ENCODE measurements around the gene SLC30A5.
"Not testable (repeated sequence)": the region's sequence is repeated elsewhere in the genome, so short reads cannot be mapped to it uniquely, and the experiment has no call there.

The SLC30A5 gene

DNA sequence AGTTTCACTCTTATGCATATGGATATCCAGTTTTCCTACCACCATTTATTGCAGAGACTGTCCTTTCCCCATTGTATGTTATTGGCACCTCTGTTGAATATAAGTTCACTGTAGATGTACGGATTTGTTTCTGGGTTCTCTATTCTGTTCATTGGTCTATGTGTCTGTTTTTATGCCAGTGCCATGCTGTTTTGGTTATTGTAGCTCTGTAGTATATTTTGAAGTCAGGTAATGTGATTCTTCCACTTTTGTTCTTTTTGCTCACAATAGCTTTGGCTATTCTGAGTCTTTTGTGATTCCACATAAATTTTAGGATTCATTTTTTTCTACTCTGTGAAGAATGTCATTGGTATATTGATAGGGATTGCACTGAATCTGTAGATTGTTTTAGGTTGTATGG is 47.0 kb downstream of the SLC30A5 start:
- Histone ChIP-seq H3K4me3 (ENCODE audit: low read length) (no peak overlapping the region), H3K9ac (ENCODE audit: low read depth, low read length) (no peak overlapping the region), H3K4me1 (ENCODE audit: control insufficient read depth, insufficient read depth, low read length) (no peaks in the 10 kb centered on the region), H3K9me3 (replicated peaks; ENCODE audit: low read length) (peaks cover 3% of the 10 kb centered on the region), H3K36me3 (ENCODE audit: insufficient read depth, low read length) (no peaks in the 10 kb centered on the region), H3K27me3 (ENCODE audit: control insufficient read depth, insufficient read depth, low read length) (no peaks in the 10 kb centered on the region), H3K4me2 (ENCODE audit: low read length) (no peak overlapping the region)

DNA sequence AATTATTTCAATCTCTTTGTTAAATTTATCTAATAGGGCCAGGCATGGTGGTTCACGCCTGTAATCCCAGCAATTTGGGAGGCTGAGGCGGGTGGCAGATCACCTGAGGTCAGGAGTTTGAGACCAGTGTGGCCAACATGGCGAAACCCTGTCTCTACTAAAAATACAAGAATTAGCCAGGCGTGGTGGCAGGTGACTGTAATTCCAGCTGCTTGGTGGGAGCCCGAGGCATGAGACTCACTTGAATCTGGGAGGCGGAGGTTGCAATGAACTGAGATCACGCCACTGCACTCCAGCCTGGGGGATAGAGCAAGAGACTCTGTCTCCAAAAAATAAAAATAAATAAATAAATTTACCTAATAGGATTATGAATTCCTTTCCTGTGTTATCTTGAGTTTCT is 54.8 kb downstream of the SLC30A5 start:
- not testable (repeated sequence) for H3K9ac ChIP-seq (ENCODE audit: low read depth, low read length); H3K4me2 ChIP-seq (ENCODE audit: low read length); H3K27me3 ChIP-seq (ENCODE audit: control insufficient read depth, insufficient read depth, low read length); H3K4me1 ChIP-seq (ENCODE audit: control insufficient read depth, insufficient read depth, low read length); H3K36me3 ChIP-seq (ENCODE audit: insufficient read depth, low read length); H3K4me3 ChIP-seq (ENCODE audit: low read length); H3K9me3 ChIP-seq (replicated peaks; ENCODE audit: low read length)

DNA sequence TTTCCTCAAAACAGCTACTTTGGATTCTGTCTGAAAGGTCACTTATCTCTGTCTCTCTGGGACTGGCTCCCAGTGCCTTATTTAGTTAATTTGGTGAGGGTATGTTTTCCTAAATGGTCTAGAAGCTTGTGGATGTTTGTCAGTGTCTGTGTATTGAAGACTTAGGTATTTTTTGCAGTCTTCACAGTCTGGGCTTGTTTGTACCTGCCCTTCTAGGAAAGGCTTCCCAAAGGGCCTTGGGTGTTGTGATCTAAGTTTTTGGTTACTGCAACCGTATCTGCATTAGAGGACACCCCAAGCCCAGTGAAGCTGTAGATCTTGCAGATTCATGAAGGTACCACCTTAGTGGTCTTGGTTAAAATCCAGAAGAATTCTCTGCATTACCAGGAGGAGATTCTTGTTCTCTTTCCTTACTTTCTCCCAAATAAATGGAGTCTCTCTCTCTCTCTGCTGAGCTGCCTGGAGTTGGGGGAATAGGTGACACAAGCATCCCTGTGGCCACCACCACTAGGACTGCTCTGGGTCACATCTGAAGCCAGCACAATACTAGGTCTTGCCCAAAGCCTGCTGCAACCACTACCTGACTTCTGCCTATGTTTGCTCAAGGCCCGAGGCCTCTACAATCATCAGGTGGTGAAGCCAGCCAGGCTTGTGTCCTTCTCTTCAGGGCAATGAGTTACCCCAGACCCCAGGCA is 55.3 kb downstream of the SLC30A5 start:
- no peaks in the 10 kb centered on the region for H3K36me3 ChIP-seq (ENCODE audit: insufficient read depth, low read length)
- no peak overlapping the region for H3K4me3 ChIP-seq (ENCODE audit: low read length)
- H3K9ac ChIP-seq (ENCODE audit: low read depth, low read length): no peak overlapping the region
- H3K9me3 ChIP-seq (replicated peaks; ENCODE audit: low read length): no peaks in the 10 kb centered on the region
- H3K4me2 ChIP-seq (ENCODE audit: low read length): no peak overlapping the region
- H3K27me3 ChIP-seq (ENCODE audit: control insufficient read depth, insufficient read depth, low read length): no peaks in the 10 kb centered on the region
- H3K4me1 ChIP-seq (ENCODE audit: control insufficient read depth, insufficient read depth, low read length): no peaks in the 10 kb centered on the region

DNA sequence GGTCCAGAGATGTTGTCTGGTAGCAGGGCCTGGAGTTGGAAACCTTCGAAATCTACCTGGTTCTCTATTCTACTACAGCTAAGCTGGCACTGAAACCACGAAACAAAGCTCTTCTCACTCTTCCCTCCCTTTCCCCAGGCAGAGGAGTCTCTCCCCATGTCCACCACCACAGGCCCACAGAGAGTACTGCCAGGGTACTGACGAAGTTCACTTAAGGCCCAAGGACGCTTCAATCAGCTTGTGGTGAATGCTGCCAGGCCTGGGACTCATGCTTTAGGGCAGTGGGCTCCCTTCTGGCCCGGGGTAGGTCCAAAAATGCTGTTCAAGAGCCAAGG is 55.8 kb downstream of the SLC30A5 start:
- Histone ChIP-seq H3K4me1 (ENCODE audit: control insufficient read depth, insufficient read depth, low read length) (no peaks in the 10 kb centered on the region), H3K36me3 (ENCODE audit: insufficient read depth, low read length) (no peaks in the 10 kb centered on the region), H3K27me3 (ENCODE audit: control insufficient read depth, insufficient read depth, low read length) (no peaks in the 10 kb centered on the region), H3K4me2 (ENCODE audit: low read length) (no peak overlapping the region), H3K9ac (ENCODE audit: low read depth, low read length) (no peak overlapping the region), H3K4me3 (ENCODE audit: low read length) (no peak overlapping the region), H3K9me3 (replicated peaks; ENCODE audit: low read length) (no peaks in the 10 kb centered on the region)

DNA sequence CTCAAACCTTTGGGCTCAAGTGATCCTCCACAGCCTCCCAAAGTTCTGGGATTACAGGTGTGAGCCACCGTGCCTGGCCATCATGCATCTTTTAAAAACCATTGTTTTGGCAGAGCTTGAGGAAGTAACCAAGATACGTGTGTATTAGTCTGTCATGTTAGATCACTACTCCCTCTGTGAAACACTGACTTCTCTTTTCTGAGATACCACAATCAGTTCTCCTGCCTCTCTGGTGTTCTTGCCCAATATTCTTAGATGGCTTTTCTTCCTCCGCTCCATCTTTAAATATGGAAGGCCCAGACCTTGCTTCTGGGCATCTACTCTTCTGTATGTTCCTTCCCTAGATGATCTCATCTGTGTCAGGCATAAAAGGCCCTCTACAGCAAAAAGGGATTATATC is 58.9 kb downstream of the SLC30A5 start:
- no peaks in the 10 kb centered on the region for H3K36me3 ChIP-seq (ENCODE audit: insufficient read depth, low read length)
- no peak overlapping the region for H3K4me2 ChIP-seq (ENCODE audit: low read length)
- H3K9me3 ChIP-seq (replicated peaks; ENCODE audit: low read length): no peaks in the 10 kb centered on the region
- no peak overlapping the region for H3K4me3 ChIP-seq (ENCODE audit: low read length)
- no peaks in the 10 kb centered on the region for H3K4me1 ChIP-seq (ENCODE audit: control insufficient read depth, insufficient read depth, low read length)
- H3K9ac ChIP-seq (ENCODE audit: low read depth, low read length): no peak overlapping the region
- no peaks in the 10 kb centered on the region for H3K27me3 ChIP-seq (ENCODE audit: control insufficient read depth, insufficient read depth, low read length)

DNA sequence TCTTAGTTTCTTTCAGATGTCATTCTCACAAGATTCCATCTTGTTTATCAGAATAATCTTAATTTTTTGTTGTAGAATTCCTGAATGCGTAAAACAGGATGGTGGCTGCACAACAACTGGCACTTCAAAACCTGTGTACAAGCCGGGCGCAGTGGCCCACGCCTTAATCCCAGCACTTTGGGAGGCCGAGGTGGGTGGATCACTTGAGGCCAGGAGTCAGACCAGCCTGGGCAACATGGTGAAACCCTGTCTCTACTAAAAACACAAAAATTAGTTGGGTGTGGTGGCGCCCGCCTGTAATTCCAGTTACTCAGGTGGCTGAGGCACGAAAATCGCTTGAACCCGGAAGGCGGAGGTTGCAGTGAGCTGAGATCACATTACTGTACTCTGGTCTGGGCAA is 62.6 kb downstream of the SLC30A5 start:
- no peak overlapping the region for H3K9ac ChIP-seq (ENCODE audit: low read depth, low read length)
- H3K4me3 ChIP-seq (ENCODE audit: low read length): no peak overlapping the region
- H3K36me3 ChIP-seq (ENCODE audit: insufficient read depth, low read length): no peaks in the 10 kb centered on the region
- H3K9me3 ChIP-seq (replicated peaks; ENCODE audit: low read length): no peaks in the 10 kb centered on the region
- H3K4me2 ChIP-seq (ENCODE audit: low read length): no peak overlapping the region
- H3K27me3 ChIP-seq (ENCODE audit: control insufficient read depth, insufficient read depth, low read length): no peaks in the 10 kb centered on the region
- H3K4me1 ChIP-seq (ENCODE audit: control insufficient read depth, insufficient read depth, low read length): no peaks in the 10 kb centered on the region

DNA sequence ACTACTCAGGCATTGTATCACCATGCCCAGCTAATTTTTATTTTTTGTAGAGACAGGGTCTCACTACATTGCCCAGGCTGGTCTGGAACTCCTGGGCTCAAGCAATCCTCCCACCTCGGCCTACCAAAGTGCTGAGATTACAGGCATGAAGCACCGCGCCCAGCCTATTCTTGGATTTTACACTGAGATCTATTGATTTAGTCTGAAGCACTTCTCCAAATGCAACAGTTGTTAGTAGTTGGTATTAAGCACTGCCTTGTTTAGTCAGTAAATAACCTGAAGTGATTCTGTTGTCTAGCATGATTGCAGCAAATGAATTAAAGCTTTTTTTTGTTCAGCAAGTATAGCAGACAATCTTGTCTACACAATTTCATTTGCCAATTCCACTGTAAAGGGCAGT is 64.2 kb downstream of the SLC30A5 start:
- H3K27me3 ChIP-seq (ENCODE audit: control insufficient read depth, insufficient read depth, low read length): no peaks in the 10 kb centered on the region
- no peak overlapping the region for H3K4me2 ChIP-seq (ENCODE audit: low read length)
- no peaks in the 10 kb centered on the region for H3K4me1 ChIP-seq (ENCODE audit: control insufficient read depth, insufficient read depth, low read length)
- H3K36me3 ChIP-seq (ENCODE audit: insufficient read depth, low read length): no peaks in the 10 kb centered on the region
- no peak overlapping the region for H3K4me3 ChIP-seq (ENCODE audit: low read length)
- H3K9me3 ChIP-seq (replicated peaks; ENCODE audit: low read length): no peaks in the 10 kb centered on the region
- H3K9ac ChIP-seq (ENCODE audit: low read depth, low read length): no peak overlapping the region

DNA sequence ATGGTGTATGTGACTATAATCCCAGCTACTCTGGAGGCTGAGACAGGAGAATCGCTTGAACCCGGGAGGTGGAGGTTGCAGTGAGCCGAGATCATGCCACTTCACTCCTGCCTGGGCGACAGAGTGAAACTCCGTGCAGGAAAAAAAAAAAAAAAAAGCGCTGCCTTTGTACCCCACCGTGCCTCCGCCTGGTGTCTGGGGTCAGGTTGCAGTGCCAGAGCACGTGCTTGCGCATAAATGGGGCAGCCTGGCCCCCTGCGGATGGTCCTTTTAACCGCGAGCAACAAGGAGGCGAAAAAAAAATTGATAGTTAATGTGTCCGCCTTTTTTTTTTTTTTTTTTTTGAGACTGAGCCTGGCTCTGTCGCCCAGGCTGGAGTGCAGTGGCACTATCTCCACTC is 66.8 kb downstream of the SLC30A5 start:
- Histone ChIP-seq H3K4me1 (ENCODE audit: control insufficient read depth, insufficient read depth, low read length) (no peaks in the 10 kb centered on the region), H3K27me3 (ENCODE audit: control insufficient read depth, insufficient read depth, low read length) (no peaks in the 10 kb centered on the region), H3K36me3 (ENCODE audit: insufficient read depth, low read length) (no peaks in the 10 kb centered on the region), H3K4me2 (ENCODE audit: low read length) (no peak overlapping the region), H3K9me3 (replicated peaks; ENCODE audit: low read length) (no peaks in the 10 kb centered on the region), H3K4me3 (ENCODE audit: low read length) (no peak overlapping the region), H3K9ac (ENCODE audit: low read depth, low read length) (no peak overlapping the region)

DNA sequence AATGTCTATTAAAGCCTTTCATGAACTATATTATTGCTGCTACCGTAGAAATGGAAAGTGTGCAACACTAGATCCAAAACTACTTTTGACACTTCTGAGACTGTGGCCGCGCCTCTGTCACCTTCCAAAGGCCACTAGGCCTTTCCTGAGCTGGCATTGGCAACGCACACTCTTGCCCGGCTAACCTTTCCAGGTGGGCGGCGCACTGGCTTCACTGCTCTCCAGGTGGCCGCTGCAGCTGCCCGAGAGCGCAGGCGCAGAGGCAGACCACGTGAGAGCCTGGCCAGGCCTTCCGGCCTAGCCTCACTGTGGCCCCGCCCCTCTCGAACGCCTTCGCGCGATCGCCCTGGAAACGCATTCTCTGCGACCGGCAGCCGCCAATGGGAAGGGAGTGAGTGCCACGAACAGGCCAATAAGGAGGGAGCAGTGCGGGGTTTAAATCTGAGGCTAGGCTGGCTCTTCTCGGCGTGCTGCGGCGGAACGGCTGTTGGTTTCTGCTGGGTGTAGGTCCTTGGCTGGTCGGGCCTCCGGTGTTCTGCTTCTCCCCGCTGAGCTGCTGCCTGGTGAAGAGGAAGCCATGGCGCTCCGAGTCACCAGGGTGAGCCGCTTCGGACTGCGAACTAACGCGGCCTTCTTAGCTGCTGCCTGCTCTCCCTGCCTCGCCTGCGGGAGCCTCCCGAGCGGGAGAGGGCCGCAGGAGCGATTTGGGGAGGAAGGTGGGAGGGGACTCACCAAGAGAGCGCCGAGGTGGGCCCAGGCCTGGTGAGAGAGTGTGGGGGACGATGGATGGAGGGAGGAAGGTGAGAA is 73.1 kb downstream of the SLC30A5 start, which contains the start of gene CCNB1:
CCNB1 (plus strand) TSS at position 465 of the 807 bp plus-strand sequence; CDS start at position 578, 113 bp downstream.
- H3K36me3 ChIP-seq (ENCODE audit: insufficient read depth, low read length): peaks cover 4% of the 10 kb centered on the region
- peaks cover 15% of the 10 kb centered on the region for H3K4me1 ChIP-seq (ENCODE audit: control insufficient read depth, insufficient read depth, low read length)
- no peaks in the 10 kb centered on the region for H3K27me3 ChIP-seq (ENCODE audit: control insufficient read depth, insufficient read depth, low read length)
- peak within 1 kb of the TSS; percentile 85 for H3K9ac ChIP-seq (ENCODE audit: low read depth, low read length)
- no peaks in the 10 kb centered on the region for H3K9me3 ChIP-seq (replicated peaks; ENCODE audit: low read length)
- peak within 1 kb of the TSS; percentile 83 for H3K4me3 ChIP-seq (ENCODE audit: low read length)
- peak within 1 kb of the TSS; percentile 98 for H3K4me2 ChIP-seq (ENCODE audit: low read length)

DNA sequence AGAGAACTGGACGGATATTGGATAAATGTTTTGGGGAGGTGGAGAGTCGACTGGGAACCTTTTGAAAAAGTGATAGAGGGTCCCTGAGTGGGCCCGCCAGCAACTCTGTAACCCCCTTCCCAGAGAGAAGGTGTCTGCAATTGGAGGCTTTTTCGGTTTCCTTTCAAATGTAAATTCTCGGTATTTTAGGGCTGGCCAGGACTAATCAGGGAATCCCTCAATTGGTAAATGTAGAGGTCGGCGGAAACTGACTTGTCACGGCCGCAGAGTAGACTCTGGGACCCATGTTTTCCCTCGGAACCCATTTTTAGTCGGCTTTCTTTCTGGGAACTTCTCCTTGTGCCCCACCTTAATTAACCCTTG is 73.7 kb downstream of the SLC30A5 start:
- H3K4me2 ChIP-seq (ENCODE audit: low read length): peak overlapping the region; percentile 98
- no peaks in the 10 kb centered on the region for H3K9me3 ChIP-seq (replicated peaks; ENCODE audit: low read length)
- peaks cover 5% of the 10 kb centered on the region for H3K36me3 ChIP-seq (ENCODE audit: insufficient read depth, low read length)
- peak overlapping the region; percentile 85 for H3K9ac ChIP-seq (ENCODE audit: low read depth, low read length)
- H3K4me3 ChIP-seq (ENCODE audit: low read length): peak overlapping the region; percentile 83
- no peaks in the 10 kb centered on the region for H3K27me3 ChIP-seq (ENCODE audit: control insufficient read depth, insufficient read depth, low read length)
- peaks cover 15% of the 10 kb centered on the region for H3K4me1 ChIP-seq (ENCODE audit: control insufficient read depth, insufficient read depth, low read length)

DNA sequence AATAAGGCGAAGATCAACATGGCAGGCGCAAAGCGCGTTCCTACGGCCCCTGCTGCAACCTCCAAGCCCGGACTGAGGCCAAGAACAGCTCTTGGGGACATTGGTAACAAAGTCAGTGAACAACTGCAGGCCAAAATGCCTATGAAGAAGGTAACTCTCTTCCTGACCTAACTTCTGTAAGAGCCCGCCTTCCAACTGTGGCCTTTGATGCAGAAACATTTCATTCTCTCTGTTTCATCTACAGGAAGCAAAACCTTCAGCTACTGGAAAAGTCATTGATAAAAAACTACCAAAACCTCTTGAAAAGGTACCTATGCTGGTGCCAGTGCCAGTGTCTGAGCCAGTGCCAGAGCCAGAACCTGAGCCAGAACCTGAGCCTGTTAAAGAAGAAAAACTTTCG is 74.1 kb downstream of the SLC30A5 start:
- H3K27me3 ChIP-seq (ENCODE audit: control insufficient read depth, insufficient read depth, low read length): no peaks in the 10 kb centered on the region
- H3K36me3 ChIP-seq (ENCODE audit: insufficient read depth, low read length): peaks cover 5% of the 10 kb centered on the region
- peak overlapping the region; percentile 98 for H3K4me2 ChIP-seq (ENCODE audit: low read length)
- H3K9me3 ChIP-seq (replicated peaks; ENCODE audit: low read length): no peaks in the 10 kb centered on the region
- peak overlapping the region; percentile 85 for H3K9ac ChIP-seq (ENCODE audit: low read depth, low read length)
- H3K4me1 ChIP-seq (ENCODE audit: control insufficient read depth, insufficient read depth, low read length): peaks cover 15% of the 10 kb centered on the region
- peak overlapping the region; percentile 83 for H3K4me3 ChIP-seq (ENCODE audit: low read length)

DNA sequence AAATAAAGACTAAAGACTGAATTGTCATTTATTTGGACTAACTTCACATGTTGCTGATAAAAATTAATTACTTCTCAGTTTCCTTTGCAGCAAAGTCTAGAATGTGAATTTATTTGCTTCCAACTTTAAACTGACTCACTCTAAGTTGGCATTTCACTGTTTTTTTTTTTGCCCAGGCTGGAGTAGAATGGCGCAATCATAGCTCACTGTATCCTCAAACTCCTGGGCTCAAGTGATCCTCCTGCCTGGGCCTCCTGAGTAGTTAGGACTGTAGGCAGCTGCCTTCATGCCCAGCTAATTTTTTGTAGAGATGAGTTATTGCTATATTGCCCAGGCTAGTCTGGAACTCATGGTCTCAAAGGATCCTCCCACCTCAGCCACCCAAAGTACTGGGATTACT is 76.7 kb downstream of the SLC30A5 start:
- H3K4me1 ChIP-seq (ENCODE audit: control insufficient read depth, insufficient read depth, low read length): peaks cover 15% of the 10 kb centered on the region
- H3K9ac ChIP-seq (ENCODE audit: low read depth, low read length): no peak overlapping the region
- H3K9me3 ChIP-seq (replicated peaks; ENCODE audit: low read length): no peaks in the 10 kb centered on the region
- H3K27me3 ChIP-seq (ENCODE audit: control insufficient read depth, insufficient read depth, low read length): no peaks in the 10 kb centered on the region
- H3K4me3 ChIP-seq (ENCODE audit: low read length): no peak overlapping the region
- H3K36me3 ChIP-seq (ENCODE audit: insufficient read depth, low read length): peaks cover 14% of the 10 kb centered on the region
- H3K4me2 ChIP-seq (ENCODE audit: low read length): no peak overlapping the region
